Fibroblast of the aortic adventitia (primary cell): ENCODE data around the gene RASAL2. TPM values are rescaled to one million over a fixed set of nuclear protein-coding genes. Genes with fewer than 3 reads are reported as not detected.
A peak's percentile ranks its signal among the peaks of the same experiment; 100 is the strongest.
"Not testable (repeated sequence)": the region's sequence is repeated elsewhere in the genome, so short reads cannot be mapped to it uniquely, and the experiment has no call there.

Source experiments
- DNase-seq: peaks from one replicate; pipeline ENCODE4 v3.0.0-alpha.2; 2010; ENCODE audit warnings: low read depth
- H3K4me3 ChIP-seq: 2 replicates; pipeline ENCODE4 v1.5.1; 2011; ENCODE audit warnings: low read depth, mild to moderate bottlenecking, control low read depth, low read length, moderate library complexity
- total RNA-seq: library from RNA; depleted of rRNA; stranded (reverse); fragments of >200 nt; gene quantifications from 2 replicates; pipeline ENCODE4 v1.2.3, GENCODE V29; 2012; ENCODE audit warnings: low replicate concordance
- TF ChIP-seq, protein P1 (sequence below): IDR thresholded peaks from 2 replicates; pipeline ENCODE4 v1.5.1; 2011; ENCODE audit warnings: mild to moderate bottlenecking, low read length, control low read depth, inconsistent platforms; ENCODE audit not compliant: insufficient read depth

The RASAL2 gene
- total RNA-seq, 1 donor, result 30.5 TPM

DNA sequence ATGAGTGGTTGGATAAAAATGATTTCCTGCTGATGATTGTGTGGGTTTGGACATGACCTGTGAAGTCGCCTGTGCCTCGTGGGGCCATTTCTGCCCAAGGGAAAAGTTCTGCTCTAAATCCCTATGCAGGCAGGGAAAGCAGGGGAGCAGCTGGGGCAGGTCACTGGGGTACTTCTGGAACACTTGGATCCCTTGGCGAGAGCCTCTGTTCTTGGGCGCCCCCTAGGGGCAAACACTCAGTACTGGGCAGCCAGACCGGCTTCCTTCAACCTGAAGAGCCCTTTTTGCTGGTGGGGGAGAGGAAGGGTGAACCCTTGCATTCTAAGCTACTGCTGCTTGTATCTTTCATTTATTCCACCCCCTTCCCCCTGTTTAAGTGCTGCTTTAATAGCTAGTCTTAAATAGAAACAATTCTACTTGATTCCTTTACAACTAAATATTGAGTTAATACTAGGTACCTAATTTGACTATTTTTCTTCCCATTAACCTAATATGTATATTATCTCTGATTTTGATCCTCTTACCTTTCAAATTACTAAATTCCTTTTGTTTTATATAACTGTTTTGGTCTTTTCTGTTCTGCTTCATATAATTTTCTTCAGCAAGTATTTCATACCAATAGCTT lies 407.9 kb downstream of the RASAL2 start:
- H3K4me3 ChIP-seq, result no peak overlapping the region
- DNase-seq, result peak; percentile 75
- TF ChIP-seq, protein P1, sequence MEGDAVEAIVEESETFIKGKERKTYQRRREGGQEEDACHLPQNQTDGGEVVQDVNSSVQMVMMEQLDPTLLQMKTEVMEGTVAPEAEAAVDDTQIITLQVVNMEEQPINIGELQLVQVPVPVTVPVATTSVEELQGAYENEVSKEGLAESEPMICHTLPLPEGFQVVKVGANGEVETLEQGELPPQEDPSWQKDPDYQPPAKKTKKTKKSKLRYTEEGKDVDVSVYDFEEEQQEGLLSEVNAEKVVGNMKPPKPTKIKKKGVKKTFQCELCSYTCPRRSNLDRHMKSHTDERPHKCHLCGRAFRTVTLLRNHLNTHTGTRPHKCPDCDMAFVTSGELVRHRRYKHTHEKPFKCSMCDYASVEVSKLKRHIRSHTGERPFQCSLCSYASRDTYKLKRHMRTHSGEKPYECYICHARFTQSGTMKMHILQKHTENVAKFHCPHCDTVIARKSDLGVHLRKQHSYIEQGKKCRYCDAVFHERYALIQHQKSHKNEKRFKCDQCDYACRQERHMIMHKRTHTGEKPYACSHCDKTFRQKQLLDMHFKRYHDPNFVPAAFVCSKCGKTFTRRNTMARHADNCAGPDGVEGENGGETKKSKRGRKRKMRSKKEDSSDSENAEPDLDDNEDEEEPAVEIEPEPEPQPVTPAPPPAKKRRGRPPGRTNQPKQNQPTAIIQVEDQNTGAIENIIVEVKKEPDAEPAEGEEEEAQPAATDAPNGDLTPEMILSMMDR, result peak; percentile 99

DNA sequence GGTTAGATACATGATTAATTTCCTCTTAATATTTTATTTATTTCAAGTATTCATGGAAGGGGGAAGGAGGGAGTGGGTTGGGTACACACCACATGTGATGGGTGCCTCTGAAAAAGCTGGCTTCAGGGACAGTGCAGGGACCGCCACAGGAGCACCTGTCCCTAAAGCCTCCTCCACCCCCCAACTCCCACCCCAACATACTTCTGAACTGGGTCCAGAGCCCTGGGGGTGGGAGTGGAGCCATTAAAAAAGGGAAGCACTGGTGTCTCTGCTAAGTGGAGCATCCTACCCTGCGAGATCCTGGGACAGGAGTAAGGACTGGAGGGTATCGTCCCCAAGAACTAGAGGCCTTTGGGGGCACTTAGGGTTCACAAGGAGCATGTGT lies 408.4 kb downstream of the RASAL2 start:
- TF ChIP-seq, protein P1, result no peak
- no peak for DNase-seq
- H3K4me3 ChIP-seq, result no peak overlapping the region

DNA sequence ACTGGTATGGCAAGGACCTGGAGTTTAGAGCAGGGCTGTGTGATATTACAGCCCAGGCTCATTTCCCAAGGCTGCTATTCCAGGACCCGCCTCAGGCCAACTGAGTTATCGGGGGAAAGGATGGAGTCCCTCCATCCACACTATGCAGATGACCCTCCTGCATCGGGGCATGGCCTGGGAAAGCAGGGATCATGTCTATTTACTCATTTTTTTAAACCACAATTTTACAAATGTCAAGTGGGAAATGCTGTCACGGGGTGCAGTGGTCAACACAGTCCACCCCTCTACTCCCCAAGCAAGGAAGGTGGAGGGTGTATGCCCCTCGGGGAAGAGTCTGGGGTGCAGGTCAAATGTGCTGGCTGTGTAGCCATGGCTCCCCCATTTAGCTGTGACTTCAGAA lies 409.0 kb downstream of the RASAL2 start:
- no peak overlapping the region for H3K4me3 ChIP-seq
- TF ChIP-seq, protein P1, result no peak
- DNase-seq, result no peak

DNA sequence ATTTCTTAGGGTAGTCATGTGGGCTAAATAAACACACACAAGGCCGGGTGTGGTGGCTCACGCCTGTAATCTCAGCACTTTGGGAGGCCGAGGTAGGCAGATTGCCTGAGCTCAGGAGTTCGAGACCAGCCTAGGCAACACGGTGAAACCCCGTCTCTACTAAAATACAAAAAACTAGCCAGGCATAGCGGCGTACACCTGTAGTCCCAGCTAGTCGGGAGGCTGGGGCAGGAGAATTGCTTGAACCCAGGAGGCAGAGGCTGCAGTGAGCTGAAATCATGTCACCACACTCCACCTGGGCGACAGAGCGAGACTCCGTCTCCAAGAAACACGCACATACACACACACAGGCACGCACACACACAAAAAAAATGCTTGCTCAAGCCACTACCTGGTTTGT lies 409.4 kb downstream of the RASAL2 start:
- not testable (repeated sequence) for H3K4me3 ChIP-seq, DNase-seq

DNA sequence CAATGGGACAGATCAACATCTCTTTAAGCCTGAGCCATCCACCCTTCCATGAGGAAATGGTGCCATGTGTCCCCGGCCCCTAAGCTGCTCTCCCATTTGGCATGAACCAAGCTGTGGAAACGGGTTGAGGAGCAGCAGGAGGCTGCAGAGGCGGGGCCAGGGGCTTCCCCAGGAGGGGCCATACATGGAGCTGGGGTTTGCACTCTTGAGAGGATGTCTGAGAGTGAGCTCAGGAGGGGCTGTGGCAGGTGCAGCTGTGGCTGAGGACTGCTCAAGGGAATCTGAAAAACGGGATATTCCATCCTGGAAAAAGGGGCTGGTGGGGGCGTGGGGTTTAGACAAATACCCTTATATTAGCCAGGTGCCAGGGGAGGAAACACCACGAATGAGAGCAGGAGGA lies 409.9 kb downstream of the RASAL2 start:
- DNase-seq, result no peak
- H3K4me3 ChIP-seq, result no peak overlapping the region
- TF ChIP-seq, protein P1, result no peak

DNA sequence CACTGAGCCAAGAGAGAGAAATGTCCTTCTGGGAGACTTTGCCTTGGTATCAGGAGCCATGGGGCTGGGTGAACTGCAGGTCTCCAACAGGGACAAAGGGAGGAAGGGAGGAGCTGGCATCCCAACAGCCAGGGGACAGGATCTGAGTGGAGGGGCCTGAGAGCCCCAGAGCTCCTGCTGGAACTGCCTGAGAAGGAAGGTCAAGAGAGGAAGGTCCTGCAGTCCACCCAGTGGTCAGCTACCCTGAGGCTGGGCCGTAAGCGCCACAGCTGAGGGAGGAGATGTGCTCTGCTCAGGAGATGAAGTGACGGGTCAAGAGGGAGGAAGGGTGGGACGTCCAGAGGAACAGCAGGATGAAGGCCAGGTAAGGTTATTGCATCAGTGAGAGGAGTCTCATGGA lies 410.4 kb downstream of the RASAL2 start:
- DNase-seq, result no peak
- no peak overlapping the region for H3K4me3 ChIP-seq

DNA sequence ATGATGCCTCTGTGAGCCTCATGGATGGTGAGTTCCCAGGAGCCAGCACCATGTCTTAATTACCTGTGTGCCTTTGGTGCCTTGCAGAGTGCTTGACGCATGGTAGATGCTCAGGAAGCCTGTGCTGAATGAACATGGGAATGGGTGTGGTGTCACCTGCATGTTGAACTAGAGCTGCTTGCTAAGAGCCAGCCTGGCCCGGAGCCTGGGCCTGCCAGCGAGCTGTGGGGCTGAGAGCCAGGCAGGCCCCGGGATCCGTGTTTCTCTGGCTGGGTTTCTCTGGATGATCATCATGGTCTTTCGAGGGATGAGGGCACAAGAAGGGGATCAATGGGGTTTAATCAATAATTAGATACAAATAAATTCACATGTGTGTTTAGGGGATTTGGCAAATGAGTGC lies 412.3 kb downstream of the RASAL2 start:
- TF ChIP-seq, protein P1, result no peak
- no peak for DNase-seq
- H3K4me3 ChIP-seq, result no peak overlapping the region

More for the DNA sequence above, 410.4 kb downstream of the RASAL2 start:
- TF ChIP-seq, protein P1, result no peak
